Large intestine (tissue), 3 donors: Measurements from ENCODE around the gene FOXL3. TPM values are rescaled to one million over a fixed set of nuclear protein-coding genes. Genes with fewer than 3 reads are reported as not detected.
"Not testable (repeated sequence)": the region's sequence is repeated elsewhere in the genome, so short reads cannot be mapped to it uniquely, and the experiment has no call there.

Source experiments
- DNase-seq, 2 donors: peaks; one replicate each; pipeline versions ENCODE4 v3.0.0 to v3.0.0-alpha.2; 2013
- H3K27ac ChIP-seq: one replicate; pipeline ENCODE4 v1.5.1; 2013; ENCODE audit warnings: low read length
- H3K27me3 ChIP-seq: 2 replicates; pipeline ENCODE4 v1.6.1; 2013; ENCODE audit warnings: low read length; ENCODE audit not compliant: control insufficient read depth, insufficient read depth
- H3K36me3 ChIP-seq: 2 replicates; pipeline ENCODE4 v1.6.1; 2013; ENCODE audit warnings: low read length; ENCODE audit not compliant: control insufficient read depth, insufficient read depth
- H3K4me1 ChIP-seq: one replicate; pipeline ENCODE4 v1.6.1; 2013; ENCODE audit warnings: low read length; ENCODE audit not compliant: control insufficient read depth, insufficient read depth
- H3K4me3 ChIP-seq: one replicate; pipeline ENCODE4 v1.5.1; 2013; ENCODE audit warnings: low read length
- H3K9me3 ChIP-seq: one replicate; pipeline ENCODE4 v1.6.1; 2013; ENCODE audit warnings: mild to moderate bottlenecking, low read depth, low read length, moderate library complexity; ENCODE audit not compliant: control insufficient read depth
- WGBS: methylation state at CpG from one replicate; pipeline ENCODE4 v1.1.5; 2013; ENCODE audit warnings: low lambda C conversion rate; ENCODE audit not compliant: insufficient coverage; 5-methylcytosine and 5-hydroxymethylcytosine counted together
- polyA plus RNA-seq: library from polyadenylated mRNA; unstranded; fragments of 120-200 nt; gene quantifications from one replicate; pipeline ENCODE4 v1.2.1, GENCODE V29; 2013

Gene FOXL3
- polyA plus RNA-seq, 1 donor = 0.09 TPM

- H3K36me3 ChIP-seq = peaks cover 49% of the 10 kb centered on the region
These were observed 28.4 kb upstream of the FOXL3 start for GRCh38 chr7:261341-262250.

GRCh38 chr7:262251-262572 lies 27.8 kb upstream of the FOXL3 start:
- peaks cover 77% of the 10 kb centered on the region for H3K9me3 ChIP-seq
- no peaks in the 10 kb centered on the region for H3K4me1 ChIP-seq
- H3K4me3 ChIP-seq = no peak overlapping the region
- H3K27me3 ChIP-seq = no peaks in the 10 kb centered on the region
- DNase-seq = no peak
- no peak overlapping the region for H3K27ac ChIP-seq
- no CpG with 5 or more reads among the region's 9 CpGs for WGBS
- peaks cover 43% of the 10 kb centered on the region for H3K36me3 ChIP-seq

More at GRCh38 chr7:261341-262250, 28.4 kb upstream of the FOXL3 start:
- no peak for DNase-seq
- H3K4me1 ChIP-seq = no peaks in the 10 kb centered on the region
- H3K4me3 ChIP-seq = no peak overlapping the region
- H3K9me3 ChIP-seq = peaks cover 76% of the 10 kb centered on the region
- H3K27ac ChIP-seq = no peak overlapping the region
- no peaks in the 10 kb centered on the region for H3K27me3 ChIP-seq
- WGBS = no CpG with 5 or more reads among the region's 32 CpGs

GRCh38 chr7:262631-263311 lies 27.2 kb upstream of the FOXL3 start:
- WGBS = 87% methylated on average over 3 of the region's 31 CpGs
- H3K4me3 ChIP-seq, H3K4me1 ChIP-seq, DNase-seq, H3K27ac ChIP-seq, H3K27me3 ChIP-seq: not testable (repeated sequence)
- peaks cover 72% of the 10 kb centered on the region for H3K9me3 ChIP-seq
- peaks cover 37% of the 10 kb centered on the region for H3K36me3 ChIP-seq

GRCh38 chr7:263483-264351 lies 26.3 kb upstream of the FOXL3 start:
- H3K4me3 ChIP-seq, DNase-seq, H3K27me3 ChIP-seq, H3K27ac ChIP-seq, H3K4me1 ChIP-seq: not testable (repeated sequence)
- WGBS = no CpG with 5 or more reads among the region's 37 CpGs
- Histone ChIP-seq H3K36me3 (peaks cover 28% of the 10 kb centered on the region), H3K9me3 (peaks cover 68% of the 10 kb centered on the region)

GRCh38 chr7:264541-265191 lies 25.3 kb upstream of the FOXL3 start:
- DNase-seq = no peak
- Histone ChIP-seq H3K4me3 (no peak overlapping the region), H3K4me1 (no peaks in the 10 kb centered on the region), H3K27me3 (no peaks in the 10 kb centered on the region), H3K9me3 (peaks cover 59% of the 10 kb centered on the region), H3K36me3 (peaks cover 18% of the 10 kb centered on the region), H3K27ac (no peak overlapping the region)
- WGBS = 92% methylated on average over 2 of the region's 27 CpGs

GRCh38 chr7:265192-265997 lies 24.6 kb upstream of the FOXL3 start:
- Histone ChIP-seq H3K27me3 (no peaks in the 10 kb centered on the region), H3K27ac (no peak overlapping the region), H3K4me3 (no peak overlapping the region), H3K36me3 (peaks cover 11% of the 10 kb centered on the region), H3K4me1 (no peaks in the 10 kb centered on the region), H3K9me3 (peaks cover 52% of the 10 kb centered on the region)
- WGBS = 80% methylated on average over 1 of the region's 25 CpGs
- DNase-seq = no peak

GRCh38 chr7:265998-266850 lies 23.7 kb upstream of the FOXL3 start:
- Histone ChIP-seq H3K36me3 (peaks cover 3% of the 10 kb centered on the region), H3K27me3 (no peaks in the 10 kb centered on the region), H3K27ac (no peak overlapping the region), H3K4me1 (no peaks in the 10 kb centered on the region), H3K9me3 (peaks cover 43% of the 10 kb centered on the region), H3K4me3 (no peak overlapping the region)
- WGBS = no CpG with 5 or more reads among the region's 22 CpGs
- DNase-seq = no peak

- no peak overlapping the region for H3K27ac ChIP-seq
- H3K4me3 ChIP-seq = no peak overlapping the region
- WGBS = no CpG with 5 or more reads among the region's 45 CpGs
- H3K27me3 ChIP-seq = no peaks in the 10 kb centered on the region
- peaks cover 40% of the 10 kb centered on the region for H3K9me3 ChIP-seq
- H3K4me1 ChIP-seq = no peaks in the 10 kb centered on the region
- H3K36me3 ChIP-seq = no peaks in the 10 kb centered on the region
- DNase-seq = no peak
These were observed 22.8 kb upstream of the FOXL3 start for GRCh38 chr7:266851-267840.
